ENCODE results near the gene SLC22A1.

Gene SLC22A1

GRCh38 chr6:160106010-160106409 lies 15.6 kb upstream of the SLC22A1 start:
- Histone ChIP-seq H3K36me3 (ENCODE audit: control insufficient read depth in 1 of 2, insufficient read depth in 2 of 2, low read depth in 1 of 2, low read length in 2 of 2) (peaks cover 68 to 89% of the 10 kb centered on the region in 2 experiments), H3K9me3 (ENCODE audit: control insufficient read depth, low read length) (no peaks in the 10 kb centered on the region), H2BK5ac (ENCODE audit: low read depth, low read length, poor library complexity, severe bottlenecking) (no peak overlapping the region), H3K27me3 (ENCODE audit: control insufficient read depth in 1 of 2, insufficient read depth in 1 of 2, low read length in 2 of 2) (no peaks in the 10 kb centered on the region), H4K91ac (ENCODE audit: low read length) (no peak overlapping the region), H3K4me3 (ENCODE audit: insufficient read depth in 1 of 2, low read depth in 1 of 2, low read length in 2 of 2) (no peak overlapping the region), H3K4me2 (ENCODE audit: low read length, poor library complexity, severe bottlenecking) (no peak overlapping the region), H2BK120ac (ENCODE audit: low read depth, low read length) (no peak overlapping the region), H3K79me1 (replicated peaks; ENCODE audit: low read length, poor library complexity, severe bottlenecking) (peaks cover 35% of the 10 kb centered on the region), H2BK15ac (ENCODE audit: low read depth, poor library complexity, severe bottlenecking) (no peak overlapping the region), H2AK5ac (ENCODE audit: low read length, severe bottlenecking) (no peak overlapping the region), H4K8ac (ENCODE audit: low read length) (no peak overlapping the region), H3K23ac (ENCODE audit: low read length in 2 of 2) (no peak overlapping the region), H3K9ac (ENCODE audit: low read length) (no peak overlapping the region), H3K18ac (ENCODE audit: low read depth in 1 of 2, low read length in 2 of 2) (no peak overlapping the region), H3K27ac (ENCODE audit: low read length, poor library complexity, severe bottlenecking) (no peak overlapping the region), H2AFZ (ENCODE audit: low read depth, low read length) (no peak overlapping the region), H2BK12ac (ENCODE audit: low read length in 2 of 2) (no peak overlapping the region), H3K4me1 (ENCODE audit: control insufficient read depth, insufficient read depth, low read depth, low read length) (peaks cover 5% of the 10 kb centered on the region), H3K14ac (ENCODE audit: low read length in 2 of 2) (no peak overlapping the region), H3K4ac (ENCODE audit: low read depth in 1 of 2, low read length in 2 of 2) (no peak overlapping the region)
- no peak for DNase-seq
- WGBS: over 99% methylated on average over 12 of the region's 14 CpGs

GRCh38 chr6:160106701-160107100 lies 14.9 kb upstream of the SLC22A1 start:
- no peak overlapping the region for H2BK15ac ChIP-seq (ENCODE audit: low read depth, poor library complexity, severe bottlenecking)
- no peak overlapping the region for H3K14ac ChIP-seq (ENCODE audit: low read length in 2 of 2)
- no peak overlapping the region for H3K9ac ChIP-seq (ENCODE audit: low read length)
- H3K9me3 ChIP-seq (ENCODE audit: control insufficient read depth, low read length): no peaks in the 10 kb centered on the region
- H3K4me3 ChIP-seq (ENCODE audit: insufficient read depth in 1 of 2, low read depth in 1 of 2, low read length in 2 of 2): no peak overlapping the region
- H3K4me1 ChIP-seq (ENCODE audit: control insufficient read depth, insufficient read depth, low read depth, low read length): peaks cover 5% of the 10 kb centered on the region
- no peaks in the 10 kb centered on the region for H3K27me3 ChIP-seq (ENCODE audit: control insufficient read depth in 1 of 2, insufficient read depth in 1 of 2, low read length in 2 of 2)
- no peak for DNase-seq
- no peak overlapping the region for H3K18ac ChIP-seq (ENCODE audit: low read depth in 1 of 2, low read length in 2 of 2)
- 97% methylated on average over 3 of the region's 4 CpGs for WGBS
- H3K4ac ChIP-seq (ENCODE audit: low read depth in 1 of 2, low read length in 2 of 2): no peak overlapping the region
- no peak overlapping the region for H2AK5ac ChIP-seq (ENCODE audit: low read length, severe bottlenecking)
- H3K23ac ChIP-seq (ENCODE audit: low read length in 2 of 2): no peak overlapping the region
- H3K79me1 ChIP-seq (replicated peaks; ENCODE audit: low read length, poor library complexity, severe bottlenecking): peaks cover 29% of the 10 kb centered on the region
- H3K27ac ChIP-seq (ENCODE audit: low read length, poor library complexity, severe bottlenecking): no peak overlapping the region
- no peak overlapping the region for H3K4me2 ChIP-seq (ENCODE audit: low read length, poor library complexity, severe bottlenecking)
- H2BK5ac ChIP-seq (ENCODE audit: low read depth, low read length, poor library complexity, severe bottlenecking): no peak overlapping the region
- no peak overlapping the region for H2AFZ ChIP-seq (ENCODE audit: low read depth, low read length)
- no peak overlapping the region for H2BK12ac ChIP-seq (ENCODE audit: low read length in 2 of 2)
- H3K36me3 ChIP-seq (ENCODE audit: control insufficient read depth in 1 of 2, insufficient read depth in 2 of 2, low read depth in 1 of 2, low read length in 2 of 2): peaks cover 61 to 83% of the 10 kb centered on the region in 2 experiments
- no peak overlapping the region for H4K8ac ChIP-seq (ENCODE audit: low read length)
- H2BK120ac ChIP-seq (ENCODE audit: low read depth, low read length): no peak overlapping the region
- H4K91ac ChIP-seq (ENCODE audit: low read length): no peak overlapping the region

DNA sequence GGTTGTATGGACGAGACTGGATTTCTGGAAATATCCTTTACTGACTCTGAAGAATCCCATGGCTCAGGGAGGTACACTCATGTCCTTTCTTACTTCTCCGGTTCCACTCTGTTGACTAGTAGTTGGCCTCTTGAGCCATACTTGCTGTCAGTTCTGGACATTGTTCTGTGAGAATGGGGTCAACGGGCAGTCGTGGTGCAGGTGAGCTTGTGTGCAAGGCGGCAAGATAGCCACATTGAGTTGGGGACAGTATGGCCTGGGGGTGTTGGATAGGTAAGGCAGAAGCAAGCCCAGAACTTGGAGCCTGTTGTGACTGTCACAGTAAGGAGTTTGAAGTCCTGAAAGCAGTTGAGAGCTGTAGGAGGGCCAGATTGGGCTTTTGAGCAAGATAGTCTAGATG lies 13.5 kb upstream of the SLC22A1 start:
- H3K4ac ChIP-seq (ENCODE audit: low read depth in 1 of 2, low read length in 2 of 2): no peak overlapping the region
- H4K91ac ChIP-seq (ENCODE audit: low read length): no peak overlapping the region
- H3K4me2 ChIP-seq (ENCODE audit: low read length, poor library complexity, severe bottlenecking): no peak overlapping the region
- DNase-seq: no peak
- H3K27ac ChIP-seq (ENCODE audit: low read length, poor library complexity, severe bottlenecking): no peak overlapping the region
- no peak overlapping the region for H4K8ac ChIP-seq (ENCODE audit: low read length)
- H3K9ac ChIP-seq (ENCODE audit: low read length): no peak overlapping the region
- H3K4me3 ChIP-seq (ENCODE audit: insufficient read depth in 1 of 2, low read depth in 1 of 2, low read length in 2 of 2): no peak overlapping the region
- no peak overlapping the region for H2BK120ac ChIP-seq (ENCODE audit: low read depth, low read length)
- 97% methylated on average over 5 of the region's 5 CpGs for WGBS
- H3K79me1 ChIP-seq (replicated peaks; ENCODE audit: low read length, poor library complexity, severe bottlenecking): peaks cover 16% of the 10 kb centered on the region
- H2BK5ac ChIP-seq (ENCODE audit: low read depth, low read length, poor library complexity, severe bottlenecking): no peak overlapping the region
- no peak overlapping the region for H3K23ac ChIP-seq (ENCODE audit: low read length in 2 of 2)
- no peak overlapping the region for H3K14ac ChIP-seq (ENCODE audit: low read length in 2 of 2)
- no peak overlapping the region for H3K18ac ChIP-seq (ENCODE audit: low read depth in 1 of 2, low read length in 2 of 2)
- peaks cover 4% of the 10 kb centered on the region for H3K4me1 ChIP-seq (ENCODE audit: control insufficient read depth, insufficient read depth, low read depth, low read length)
- H3K9me3 ChIP-seq (ENCODE audit: control insufficient read depth, low read length): no peaks in the 10 kb centered on the region
- no peak overlapping the region for H2BK12ac ChIP-seq (ENCODE audit: low read length in 2 of 2)
- no peaks in the 10 kb centered on the region for H3K27me3 ChIP-seq (ENCODE audit: control insufficient read depth in 1 of 2, insufficient read depth in 1 of 2, low read length in 2 of 2)
- no peak overlapping the region for H2BK15ac ChIP-seq (ENCODE audit: low read depth, poor library complexity, severe bottlenecking)
- no peak overlapping the region for H2AFZ ChIP-seq (ENCODE audit: low read depth, low read length)
- H3K36me3 ChIP-seq (ENCODE audit: control insufficient read depth in 1 of 2, insufficient read depth in 2 of 2, low read depth in 1 of 2, low read length in 2 of 2): peaks cover 51 to 73% of the 10 kb centered on the region in 2 experiments
- H2AK5ac ChIP-seq (ENCODE audit: low read length, severe bottlenecking): no peak overlapping the region

DNA sequence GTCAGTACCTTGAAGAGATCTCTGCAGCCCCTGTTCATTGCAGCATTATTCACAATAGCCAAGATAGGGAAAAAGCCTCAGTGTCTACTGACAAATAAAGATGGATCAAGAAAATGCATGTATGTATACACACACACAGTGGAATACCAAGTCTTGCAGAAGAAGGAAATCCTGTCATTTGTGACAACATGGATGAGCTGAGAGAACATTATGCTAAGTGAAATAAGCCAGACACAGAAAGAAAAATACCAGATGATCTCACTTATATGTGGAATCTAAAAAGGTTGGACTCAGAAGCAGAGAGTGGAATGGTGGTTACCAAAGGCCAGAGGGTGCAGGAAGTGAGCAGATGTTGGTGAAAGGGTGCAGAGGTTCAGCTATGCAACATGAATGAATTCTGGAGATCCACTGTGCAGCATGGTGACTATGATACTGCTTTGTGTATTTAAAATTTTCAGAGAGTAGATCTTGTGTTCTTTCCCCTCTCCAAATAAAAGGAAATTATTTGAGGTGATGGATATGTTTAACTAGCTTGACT lies 11.0 kb upstream of the SLC22A1 start:
- Histone ChIP-seq H2BK12ac (ENCODE audit: low read length in 2 of 2) (no peak overlapping the region), H3K4ac (ENCODE audit: low read depth in 1 of 2, low read length in 2 of 2) (no peak overlapping the region), H3K23ac (ENCODE audit: low read length in 2 of 2) (no peak overlapping the region), H3K4me1 (ENCODE audit: control insufficient read depth, insufficient read depth, low read depth, low read length) (peaks cover 4% of the 10 kb centered on the region), H3K14ac (ENCODE audit: low read length in 2 of 2) (no peak overlapping the region), H2AFZ (ENCODE audit: low read depth, low read length) (no peak overlapping the region), H3K4me3 (ENCODE audit: insufficient read depth in 1 of 2, low read depth in 1 of 2, low read length in 2 of 2) (no peak overlapping the region), H4K91ac (ENCODE audit: low read length) (no peak overlapping the region), H3K79me1 (replicated peaks; ENCODE audit: low read length, poor library complexity, severe bottlenecking) (peaks cover 7% of the 10 kb centered on the region), H3K18ac (ENCODE audit: low read depth in 1 of 2, low read length in 2 of 2) (no peak overlapping the region), H3K36me3 (ENCODE audit: control insufficient read depth in 1 of 2, insufficient read depth in 2 of 2, low read depth in 1 of 2, low read length in 2 of 2) (peaks cover 39 to 50% of the 10 kb centered on the region in 2 experiments), H3K27me3 (ENCODE audit: control insufficient read depth in 1 of 2, insufficient read depth in 1 of 2, low read length in 2 of 2) (no peaks in the 10 kb centered on the region), H3K9me3 (ENCODE audit: control insufficient read depth, low read length) (no peaks in the 10 kb centered on the region), H3K9ac (ENCODE audit: low read length) (no peak overlapping the region), H2BK15ac (ENCODE audit: low read depth, poor library complexity, severe bottlenecking) (no peak overlapping the region), H3K4me2 (ENCODE audit: low read length, poor library complexity, severe bottlenecking) (no peak overlapping the region), H4K8ac (ENCODE audit: low read length) (no peak overlapping the region), H2BK120ac (ENCODE audit: low read depth, low read length) (no peak overlapping the region), H3K27ac (ENCODE audit: low read length, poor library complexity, severe bottlenecking) (no peak overlapping the region), H2BK5ac (ENCODE audit: low read depth, low read length, poor library complexity, severe bottlenecking) (no peak overlapping the region), H2AK5ac (ENCODE audit: low read length, severe bottlenecking) (no peak overlapping the region)
- peak; percentile 21 for DNase-seq

Measured in mesenchymal stem cell (in vitro differentiated cells and primary cell).